GM20431 (cell line): ENCODE measurements around the gene RPL36.
"Not testable (repeated sequence)": the region's sequence is repeated elsewhere in the genome, so short reads cannot be mapped to it uniquely, and the experiment has no call there.

ENCODE experiments used
- in situ Hi-C: fragments of 300-500 bp; cut with MseI, MboI; formaldehyde crosslinking; loops from one replicate; pipeline ENCODE4 v1.15.0; 2020; ENCODE audit warnings: low sequenced_read_pairs; ENCODE audit not compliant: unreplicated experiment

The RPL36 gene

DNA sequence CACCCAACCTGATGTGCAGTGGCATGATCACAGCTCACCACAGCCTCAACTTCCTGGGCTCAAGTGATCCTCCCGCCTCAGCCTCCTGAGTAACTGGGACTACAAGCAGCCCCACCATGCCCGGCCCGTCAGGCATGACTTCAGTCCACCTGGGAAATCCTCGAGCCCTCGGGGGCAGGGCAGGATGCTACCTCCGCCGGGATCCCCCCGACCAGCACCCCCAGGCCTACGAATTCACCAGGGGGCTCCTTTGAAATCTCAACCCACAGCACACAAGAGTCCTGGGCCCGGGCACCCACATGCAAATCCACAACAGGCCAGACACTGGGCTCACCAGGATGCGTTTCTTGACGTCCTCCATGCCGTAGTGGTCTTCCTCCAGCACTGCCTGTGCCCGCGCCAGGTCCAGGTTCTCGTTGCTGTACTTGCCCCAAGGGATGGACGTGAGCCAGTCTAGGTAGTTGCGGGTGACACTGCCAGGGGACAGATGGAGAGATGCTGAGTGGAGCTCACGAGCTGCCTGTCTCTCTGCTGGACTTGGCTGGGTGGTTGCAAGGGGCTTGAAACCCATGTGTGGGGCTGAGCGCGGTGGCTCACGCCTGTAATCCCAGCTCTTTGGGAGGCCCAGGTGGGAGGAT is 10.5 kb downstream of the RPL36 start:
- in situ Hi-C loops, result no loop called here

DNA sequence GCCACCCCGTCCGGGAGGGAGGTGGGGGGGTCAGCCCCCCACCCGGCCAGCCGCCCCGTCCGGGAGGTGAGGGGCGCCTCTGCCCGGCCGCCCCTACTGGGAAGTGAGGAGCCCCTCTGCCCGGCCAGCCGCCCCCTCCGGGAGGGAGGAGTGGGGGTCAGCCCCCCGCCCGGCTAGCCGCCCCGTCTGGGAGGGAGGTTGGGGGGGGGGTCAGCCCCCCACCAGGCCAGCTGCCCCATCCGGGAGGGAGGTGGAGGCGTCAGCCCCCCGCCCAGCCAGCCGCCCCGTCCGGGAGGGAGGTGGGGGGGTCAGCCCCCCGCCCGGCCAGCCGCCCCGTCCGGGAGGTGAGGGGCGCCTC is 11.9 kb downstream of the RPL36 start:
- in situ Hi-C loops, result not testable (repeated sequence)

DNA sequence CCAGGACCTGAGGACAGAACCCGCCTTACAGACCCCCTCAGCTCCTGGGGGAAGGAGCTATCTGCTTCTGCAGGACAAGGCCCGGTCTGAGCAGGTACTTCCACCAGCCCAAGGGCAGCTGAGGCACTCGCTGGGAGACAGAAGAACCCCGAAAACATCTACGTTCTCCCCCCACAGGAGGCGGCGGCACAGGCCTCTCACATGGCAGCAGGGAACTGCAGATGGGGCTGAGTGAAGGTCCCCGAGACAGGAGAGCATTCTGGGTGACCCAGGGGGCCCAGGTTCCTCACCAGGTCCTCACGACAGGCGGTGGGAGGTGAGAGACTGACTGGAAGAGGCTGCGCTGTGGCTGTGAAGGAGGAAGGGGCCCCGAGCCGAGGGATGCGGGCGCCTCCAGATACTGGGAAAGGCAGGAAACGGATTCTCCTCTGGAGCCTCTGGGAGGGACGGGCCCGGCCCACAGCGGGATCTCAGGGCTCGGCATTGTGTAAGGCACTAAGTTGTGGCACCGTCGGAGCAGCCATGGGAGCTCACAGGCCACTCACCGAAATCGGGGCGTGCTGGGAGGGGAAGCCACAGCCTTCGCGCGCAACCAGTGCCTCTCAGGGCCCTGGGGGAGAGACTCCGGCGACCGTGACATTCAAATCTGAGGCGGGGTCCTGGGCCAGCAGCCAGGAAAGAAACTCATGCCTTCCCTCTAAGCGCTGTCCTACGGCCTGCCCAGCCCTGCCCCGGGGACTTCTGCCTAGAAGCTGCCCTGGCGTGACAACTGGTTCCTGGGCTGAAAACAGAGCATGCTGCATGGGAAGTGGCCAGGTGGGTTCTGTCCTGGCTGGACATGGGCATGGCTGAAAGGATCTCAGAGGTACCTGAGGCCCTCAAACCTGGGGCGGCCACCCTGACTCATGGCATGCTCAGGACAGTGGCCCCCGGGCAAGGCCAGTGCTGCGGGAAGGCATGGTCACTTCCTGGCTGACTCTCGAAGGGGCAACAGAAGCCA is 14.0 kb downstream of the RPL36 start:
- in situ Hi-C loops, result no loop called here

DNA sequence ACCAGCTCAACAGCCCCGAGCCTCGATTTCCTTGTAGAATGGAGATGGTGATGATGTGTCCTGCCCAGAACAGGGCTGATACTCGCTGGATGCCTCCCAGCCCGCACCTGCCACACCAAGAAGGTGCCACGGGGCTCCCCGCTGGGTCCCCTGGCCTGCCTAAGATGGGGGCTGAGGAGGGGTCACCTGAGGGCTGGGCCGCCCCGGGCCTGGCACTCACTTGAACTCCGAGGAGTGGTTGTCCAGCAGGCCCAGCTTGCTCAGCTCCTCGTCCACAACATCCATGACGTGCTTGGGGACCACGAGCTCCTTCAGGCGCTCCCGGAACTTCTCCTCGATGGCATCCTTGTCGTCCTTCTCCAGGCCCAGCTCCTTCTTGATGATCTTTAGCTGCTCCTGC is 15.5 kb downstream of the RPL36 start:
- in situ Hi-C loops, result no loop called here

DNA sequence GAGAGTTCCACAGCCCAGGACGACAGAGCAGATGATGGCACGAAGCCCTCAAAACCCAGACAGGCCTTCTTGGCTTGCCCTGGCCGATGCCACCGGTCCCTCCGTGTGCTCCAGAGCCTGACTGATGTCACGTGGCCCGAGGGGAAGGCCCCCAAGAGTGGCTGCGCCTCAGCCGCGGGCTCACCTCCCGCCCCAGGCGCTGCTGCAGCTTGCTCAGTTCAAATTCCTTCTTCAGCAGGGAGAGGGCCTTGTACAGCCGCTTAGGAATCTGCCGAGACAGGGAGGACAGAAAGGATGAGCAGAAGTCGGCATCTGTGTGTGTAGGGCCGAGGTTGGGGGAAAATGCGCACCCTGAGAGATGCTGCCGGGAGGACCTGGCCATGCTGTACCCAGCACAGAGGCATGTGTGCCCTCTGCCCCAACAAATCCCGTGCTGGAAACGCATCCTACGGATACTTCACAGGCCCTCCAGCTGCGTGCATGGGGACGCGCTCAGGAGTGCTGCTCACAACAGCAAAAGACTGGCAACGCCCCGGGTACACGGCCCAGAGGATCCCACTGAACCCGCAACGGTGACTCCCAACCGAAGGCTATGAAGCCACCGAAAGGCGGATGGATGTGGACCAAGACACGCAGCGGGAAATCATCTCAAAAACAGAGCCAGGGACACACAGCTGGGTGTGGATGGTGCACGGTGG is 16.9 kb downstream of the RPL36 start:
- in situ Hi-C loops, result no loop called here

DNA sequence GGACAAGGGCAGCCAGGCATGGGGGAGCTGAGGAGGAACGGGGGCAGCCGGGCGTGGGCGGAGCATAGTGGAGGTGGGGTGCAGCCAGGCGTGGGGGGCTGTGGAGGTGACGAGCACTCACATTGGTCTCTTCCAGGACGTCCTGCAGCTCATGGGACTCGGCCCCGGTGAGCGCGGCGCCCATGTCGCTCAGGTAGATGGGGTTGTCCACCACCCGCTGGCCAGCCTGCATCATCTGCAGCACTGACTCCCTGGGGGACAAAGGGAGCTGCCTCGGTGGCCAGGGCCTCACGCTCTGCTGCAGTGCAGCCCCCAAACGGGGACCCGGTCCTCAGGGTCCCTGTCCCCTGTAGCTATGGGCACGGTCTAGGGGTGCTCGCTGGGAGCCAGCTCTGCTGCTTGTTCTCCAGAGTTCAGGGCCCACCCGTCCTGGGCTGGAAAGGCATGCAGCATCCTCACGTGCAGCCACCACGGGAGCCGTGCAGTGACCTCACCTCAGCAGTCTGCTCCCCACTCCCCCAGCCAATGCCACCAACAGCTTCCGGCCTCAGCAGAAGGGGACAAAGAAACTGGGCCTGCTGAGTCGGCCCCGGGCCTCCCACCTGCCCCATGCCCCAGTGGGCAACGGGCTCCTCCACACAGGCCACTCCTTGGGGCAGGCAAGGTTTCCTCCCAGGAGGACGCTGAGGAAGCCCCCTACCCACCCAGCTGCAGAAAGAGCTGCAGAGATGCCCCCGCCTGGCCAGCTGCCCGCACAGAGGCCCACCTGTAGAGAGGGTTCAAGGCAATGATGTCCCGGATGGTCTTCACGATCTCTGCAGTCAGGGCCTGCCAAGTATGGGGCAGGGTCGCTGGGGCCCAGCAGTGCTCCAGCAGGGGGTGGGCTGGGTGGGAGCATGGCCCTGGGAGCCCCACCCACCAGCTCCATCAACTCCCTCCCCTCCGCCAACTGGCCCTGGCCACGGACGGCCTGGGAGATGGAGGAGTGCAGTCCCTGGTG is 17.8 kb downstream of the RPL36 start:
- in situ Hi-C loops, result no loop called here

DNA sequence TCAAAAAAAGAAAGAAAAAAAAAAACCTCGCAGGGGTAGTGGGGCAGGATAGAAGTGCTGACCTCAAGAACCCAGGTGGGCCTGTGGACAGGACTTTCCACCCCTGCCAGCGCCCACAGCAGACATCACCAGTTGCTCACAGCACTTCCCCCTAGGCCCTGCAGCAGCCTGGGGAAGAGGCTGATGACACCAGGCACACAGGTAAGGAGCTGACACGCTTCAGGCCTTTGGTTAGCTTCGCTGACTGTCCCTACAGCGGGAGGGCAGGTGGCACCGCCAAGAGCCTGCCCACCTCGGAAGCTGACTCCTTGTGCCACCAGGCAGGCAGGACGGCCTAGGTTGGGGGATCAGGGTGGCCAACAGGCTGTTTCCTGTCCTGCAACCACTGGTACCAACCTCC is 20.9 kb downstream of the RPL36 start:
- in situ Hi-C loops, result no loop called here

DNA sequence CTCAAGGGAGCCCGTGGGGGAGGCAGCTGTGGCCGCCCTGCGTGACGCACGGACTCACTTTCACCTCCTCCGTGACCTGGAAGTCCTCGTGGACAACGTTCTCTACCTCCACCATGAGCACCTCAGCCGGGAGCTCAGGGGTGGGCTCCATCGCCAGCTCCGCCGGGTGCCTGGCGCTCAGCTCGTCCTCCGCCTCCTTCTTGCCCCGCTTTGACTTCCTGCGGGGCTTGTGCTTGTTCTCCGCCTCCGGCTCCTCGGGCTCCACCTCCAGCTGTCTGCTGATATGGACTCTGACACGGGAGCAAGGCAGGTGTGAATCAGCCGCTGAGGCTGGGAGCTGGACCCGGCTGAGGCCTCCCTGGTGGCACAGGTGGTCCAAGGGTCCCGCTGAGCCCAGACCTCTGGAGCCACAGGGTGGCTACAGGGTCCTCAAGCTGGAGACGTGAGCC is 21.6 kb downstream of the RPL36 start:
- in situ Hi-C loops, result no loop called here

DNA sequence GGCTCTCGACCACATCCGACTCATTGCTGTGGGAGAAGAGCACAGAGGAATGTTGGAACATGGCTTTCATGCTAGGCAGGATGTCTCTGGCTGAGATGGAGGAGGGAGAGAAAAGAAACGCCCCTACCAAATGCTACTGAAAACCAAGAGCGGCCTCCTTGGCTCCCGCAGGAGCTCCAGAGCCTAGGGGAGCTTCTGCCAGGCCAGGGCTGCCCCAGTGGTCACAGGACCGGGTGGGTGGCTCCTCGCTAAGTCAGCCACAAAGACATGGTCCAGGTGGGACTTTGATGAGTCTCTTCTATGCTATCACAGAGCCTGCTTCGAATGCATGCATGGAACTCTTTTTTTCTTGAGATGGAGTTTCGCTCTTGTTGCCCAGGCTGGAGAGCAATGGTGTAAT is 23.1 kb downstream of the RPL36 start:
- in situ Hi-C loops, result no loop called here

DNA sequence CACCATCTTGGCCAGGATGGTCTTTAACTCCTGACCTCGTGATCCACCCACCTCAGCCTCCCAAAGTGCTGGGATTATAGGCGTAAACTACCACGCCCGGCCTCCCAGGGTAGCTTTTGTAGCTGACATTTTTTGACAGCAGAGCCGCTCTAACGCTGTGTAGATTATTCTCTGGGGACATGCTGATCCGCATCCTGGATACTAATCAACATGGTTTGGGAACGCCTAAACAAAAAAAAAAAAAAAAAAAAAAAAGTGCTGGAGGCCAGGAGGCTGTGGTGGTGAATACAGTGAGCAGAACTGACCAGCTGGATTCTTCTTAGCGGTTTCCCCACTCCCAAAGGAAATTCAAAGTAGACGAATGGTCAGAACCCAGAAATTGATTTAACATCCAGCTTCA is 24.7 kb downstream of the RPL36 start:
- in situ Hi-C loops, result no loop called here

DNA sequence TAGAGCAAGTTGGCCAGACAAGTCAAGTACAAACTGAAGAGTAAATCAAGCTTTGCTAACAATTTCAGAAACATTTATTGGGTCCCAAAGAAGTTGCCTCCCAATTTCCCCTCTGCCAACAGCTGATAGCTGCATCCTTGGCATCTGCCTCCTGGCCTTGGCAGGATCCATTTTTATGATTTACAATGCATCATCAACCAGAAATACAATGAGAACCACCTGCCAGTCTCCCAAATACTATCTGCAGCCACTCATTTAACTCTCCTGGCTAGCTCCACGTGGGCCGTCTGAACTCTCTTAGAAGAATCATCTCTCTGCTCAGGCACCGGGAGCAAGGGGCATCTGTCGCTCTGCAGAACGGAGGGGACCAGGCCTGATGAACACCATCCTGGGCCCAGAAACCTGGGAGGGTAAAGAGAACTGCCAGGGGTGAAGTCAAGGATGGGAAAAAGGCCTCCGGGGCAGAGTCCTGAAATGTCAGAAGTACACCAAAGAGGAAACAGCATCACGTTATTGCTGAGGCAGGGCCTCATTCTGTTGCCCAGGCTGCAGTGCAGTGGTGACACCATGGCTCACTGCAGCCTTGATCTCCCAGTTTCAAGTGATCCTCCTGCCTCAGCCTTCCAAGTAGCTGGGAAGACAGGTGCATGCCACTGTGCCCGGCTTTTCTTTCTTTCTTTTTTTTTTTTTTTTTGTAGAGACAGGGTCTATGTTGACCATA is 27.3 kb downstream of the RPL36 start:
- in situ Hi-C loops, result no loop called here

DNA sequence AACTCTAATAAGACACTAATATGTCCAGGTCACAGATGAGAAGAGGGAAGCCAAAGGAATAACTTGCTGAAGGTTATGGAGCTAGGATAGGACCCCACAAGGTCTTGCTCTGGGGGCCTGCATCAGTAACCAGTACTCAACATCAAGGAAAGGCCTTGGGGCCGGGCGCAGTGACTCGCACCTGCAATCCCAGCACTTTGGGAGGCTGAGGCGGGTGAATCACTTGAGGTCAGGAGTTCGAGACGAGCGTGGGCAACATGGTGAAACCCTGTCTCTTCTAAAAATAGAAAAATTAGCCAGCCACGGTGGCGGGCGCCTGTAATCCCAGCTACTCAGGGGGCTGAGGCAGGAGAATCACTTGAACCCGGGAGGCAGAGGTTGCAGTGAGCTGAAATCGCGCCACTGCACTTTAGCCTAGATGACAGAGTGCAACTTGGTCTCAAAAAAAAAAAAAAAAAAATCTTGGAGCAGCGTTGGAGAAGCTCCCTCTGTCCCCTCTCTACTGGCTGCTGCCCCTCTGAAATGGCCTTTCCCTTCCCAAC is 28.0 kb downstream of the RPL36 start:
- in situ Hi-C loops, result no loop called here

DNA sequence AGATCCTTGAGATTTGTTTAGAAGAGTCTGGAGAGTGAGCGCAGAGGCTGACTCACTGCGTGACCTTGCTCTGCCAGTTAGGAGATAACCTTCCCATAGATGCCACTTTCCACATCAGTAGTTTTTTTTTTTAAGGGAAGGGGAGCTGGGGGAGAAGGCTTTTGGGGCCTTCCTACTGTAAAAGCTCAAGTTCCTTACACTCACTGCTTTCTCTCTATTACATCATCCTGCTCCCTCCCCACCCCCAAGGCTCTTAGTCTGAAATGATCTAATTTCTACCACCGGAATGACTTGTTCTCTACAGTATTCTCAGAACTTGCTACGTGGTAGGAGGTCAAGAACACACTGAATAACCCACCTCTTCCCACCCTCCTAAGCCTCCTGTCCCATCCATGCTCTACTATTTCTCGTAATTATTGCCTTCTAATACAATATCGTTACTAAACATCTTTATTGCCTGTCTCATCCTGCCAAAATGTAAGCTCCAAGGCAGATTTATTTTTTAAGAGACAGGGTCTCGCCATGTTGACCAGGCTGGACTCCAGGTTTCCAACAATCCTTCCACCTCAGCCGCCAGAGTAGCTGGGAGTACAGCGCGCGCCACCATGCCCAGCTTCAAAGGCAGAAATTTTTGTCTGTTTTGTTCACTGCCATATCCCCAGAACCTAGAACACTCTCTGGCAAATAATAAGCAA is 28.6 kb downstream of the RPL36 start:
- in situ Hi-C loops, result no loop called here

DNA sequence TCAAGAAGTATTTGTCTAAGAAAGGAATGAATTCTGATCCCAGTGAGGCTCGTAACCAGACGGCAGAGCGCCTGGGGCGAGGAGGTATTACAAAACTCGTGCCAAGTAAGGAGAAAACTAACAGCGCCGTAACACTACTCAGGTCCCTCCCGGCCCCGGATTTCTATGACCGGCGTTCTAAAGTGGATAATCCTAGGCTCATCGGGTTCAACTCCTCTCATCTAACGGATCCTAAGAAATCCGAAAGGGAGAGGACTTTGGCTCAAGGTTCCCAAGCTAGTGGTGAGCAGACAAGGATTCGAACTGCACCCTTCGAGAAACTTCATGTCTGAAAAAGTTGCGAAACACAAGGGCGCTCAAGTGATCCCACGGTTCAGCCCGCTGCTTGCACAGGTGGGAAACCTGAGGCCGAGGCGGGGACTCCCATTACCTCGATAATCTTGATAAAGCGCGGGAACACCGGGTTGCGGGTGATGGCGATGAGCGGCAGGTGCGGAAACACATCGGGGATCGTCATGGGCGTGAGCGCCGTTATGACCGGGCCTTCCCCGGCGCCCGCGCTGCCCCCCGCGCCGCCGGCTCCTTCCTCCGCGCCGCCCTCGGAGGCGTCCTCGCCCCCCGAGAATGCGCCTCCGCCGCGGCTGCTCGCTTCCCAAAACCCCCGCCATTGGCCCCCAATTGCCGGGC is 29.3 kb downstream of the RPL36 start:
- in situ Hi-C loops, result no loop called here

DNA sequence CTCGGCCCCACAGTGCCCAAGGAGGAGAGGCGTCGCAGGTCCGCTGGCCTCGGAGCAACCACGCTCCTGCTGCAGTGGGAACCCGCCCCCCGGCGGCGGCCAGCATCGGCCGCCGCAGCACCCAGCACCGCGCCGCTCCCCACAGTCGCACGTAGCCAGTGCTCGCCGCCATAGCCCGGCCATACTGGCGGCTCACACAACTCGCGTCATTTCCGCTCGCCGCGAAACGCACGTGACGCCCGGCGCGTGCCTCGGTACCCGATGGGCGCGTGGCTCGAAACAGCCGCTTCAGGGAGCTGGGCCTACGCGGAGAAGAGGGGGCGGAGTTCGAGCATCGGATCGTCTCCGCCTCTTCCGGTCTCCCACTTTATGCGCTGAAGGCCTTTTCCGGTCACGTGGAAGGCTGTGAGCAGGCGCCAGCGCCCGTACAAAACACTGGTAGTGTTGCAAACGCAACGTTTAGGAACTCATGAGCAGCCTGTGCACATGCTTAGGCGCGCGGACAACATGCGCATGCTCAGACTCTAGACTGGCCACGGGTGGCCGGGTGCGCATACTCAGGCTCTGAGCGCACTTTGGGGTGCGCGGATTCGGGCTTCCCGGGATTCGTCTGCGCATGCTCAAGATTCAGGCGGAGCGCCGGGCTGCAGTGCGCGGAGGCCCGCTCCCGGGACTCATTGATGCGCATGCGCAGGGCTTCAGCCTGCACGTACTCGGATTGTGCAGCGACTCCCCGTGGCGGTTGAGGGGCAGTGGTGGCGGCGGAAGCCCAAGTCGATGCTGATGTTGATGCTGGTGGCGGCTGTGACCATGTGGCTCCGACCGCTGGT is 30.1 kb downstream of the RPL36 start, which contains the start of the genes CATSPERD and LONP1:
Gene CATSPERD, plus strand, starts transcription at position 677 of the 830 bp plus-strand sequence. Its CDS starts 101 bp downstream, at position 778.
Gene LONP1, minus strand, starts transcription at position 186 of the 830 bp plus-strand sequence. Its CDS starts 14 bp downstream, at position 172.
- in situ Hi-C loops, result no loop called here

DNA sequence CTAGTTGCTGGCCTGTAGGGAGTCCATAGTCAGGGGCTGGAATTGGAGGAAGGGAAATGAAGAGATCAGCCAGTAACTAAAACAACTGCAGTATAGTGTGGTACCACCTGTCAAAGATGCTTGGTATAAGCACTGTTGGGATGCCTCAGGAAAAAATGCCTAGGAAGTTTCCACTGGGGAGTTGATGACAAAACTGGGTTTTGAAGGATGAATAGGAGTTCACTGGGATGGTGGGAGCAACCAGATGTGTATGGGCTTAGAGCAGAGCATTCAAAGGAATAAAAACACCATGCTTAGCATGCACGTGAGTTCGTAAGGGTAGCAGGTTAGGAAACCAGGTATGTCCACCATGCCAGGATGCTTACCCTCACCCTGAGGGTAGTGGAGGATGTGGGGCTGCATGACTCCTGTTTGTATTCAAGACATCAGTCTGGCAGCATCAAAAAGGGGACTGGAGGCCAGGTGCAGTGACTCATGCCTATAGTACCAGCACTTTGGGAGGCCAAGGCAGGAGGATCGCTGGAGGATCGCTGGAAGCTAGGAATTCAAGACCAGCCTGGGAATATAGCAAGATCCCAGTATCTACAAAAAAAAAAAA is 37.5 kb downstream of the RPL36 start:
- in situ Hi-C loops, result no loop called here
